H9 (cell line): ENCODE results near the gene LRP1-AS. TPM values are rescaled to one million over a fixed set of nuclear protein-coding genes. Genes with fewer than 3 reads are reported as not detected.
A peak's percentile ranks its signal among the peaks of the same experiment; 100 is the strongest.

Experiments used
- DNase-seq: peaks from one replicate; pipeline ENCODE4 v3.0.0-alpha.2; 2017
- H2AFZ ChIP-seq: one replicate; pipeline ENCODE4 v1.6.1; 2013; ENCODE audit warnings: mild to moderate bottlenecking, low read length, control low read depth, moderate library complexity
- H2AK5ac ChIP-seq: 2 replicates; pipeline ENCODE4 v1.6.1; 2013; ENCODE audit warnings: low read length, control low read depth, mixed read lengths; ENCODE audit not compliant: insufficient read length
- H2BK120ac ChIP-seq: one replicate; pipeline ENCODE4 v1.6.1; 2013; ENCODE audit warnings: low read depth, mild to moderate bottlenecking, low read length, control low read depth, inconsistent platforms; ENCODE audit not compliant: poor library complexity, severe bottlenecking
- H2BK12ac ChIP-seq: 2 replicates; pipeline ENCODE4 v1.6.1; 2013; ENCODE audit warnings: low read length, control low read depth, mixed read lengths, low read depth; ENCODE audit not compliant: insufficient read length
- H2BK15ac ChIP-seq: 2 replicates; pipeline ENCODE4 v1.6.1; 2013; ENCODE audit warnings: low read depth, low read length, control low read depth
- H2BK20ac ChIP-seq: one replicate; pipeline ENCODE4 v1.6.1; 2013; ENCODE audit warnings: low read depth, mild to moderate bottlenecking, low read length, control low read depth, inconsistent platforms; ENCODE audit not compliant: poor library complexity, severe bottlenecking
- H2BK5ac ChIP-seq: 2 replicates; pipeline ENCODE4 v1.6.1; 2013; ENCODE audit warnings: low read length, control low read depth, mixed read lengths; ENCODE audit not compliant: insufficient read length
- H3K14ac ChIP-seq: 2 replicates; pipeline ENCODE4 v1.6.1; 2013; ENCODE audit warnings: low read length, control low read depth; ENCODE audit not compliant: insufficient read depth
- H3K18ac ChIP-seq: 2 replicates; pipeline ENCODE4 v1.6.1; 2013; ENCODE audit warnings: low read depth, mild to moderate bottlenecking, mixed read lengths, low read length, control low read depth; ENCODE audit not compliant: insufficient read length
- H3K23ac ChIP-seq: 2 replicates; pipeline ENCODE4 v1.6.1; 2013; ENCODE audit warnings: low read length, control low read depth, mixed read lengths, low read depth; ENCODE audit not compliant: insufficient read length
- H3K23me2 ChIP-seq: 2 replicates; pipeline ENCODE4 v1.6.1; 2013; ENCODE audit warnings: low read depth, mild to moderate bottlenecking, mixed read lengths, low read length, control low read depth; ENCODE audit not compliant: insufficient read length, poor library complexity, severe bottlenecking
- H3K27ac ChIP-seq: 2 replicates; pipeline ENCODE4 v1.5.1; 2013; ENCODE audit warnings: low read length, control low read depth, mixed read lengths, low read depth; ENCODE audit not compliant: insufficient read length
- H3K27me3 ChIP-seq: 2 replicates; pipeline ENCODE4 v1.6.1; 2013; ENCODE audit warnings: low read length, control low read depth, inconsistent platforms; ENCODE audit not compliant: insufficient read depth
- H3K4ac ChIP-seq: 2 replicates; pipeline ENCODE4 v1.6.1; 2013; ENCODE audit warnings: low read depth, mild to moderate bottlenecking, control low read depth, inconsistent platforms, low read length, moderate library complexity
- H3K4me1 ChIP-seq: 2 replicates; pipeline ENCODE4 v1.6.1; 2013; ENCODE audit warnings: low read length, control low read depth, inconsistent platforms; ENCODE audit not compliant: insufficient read depth
- H3K4me2 ChIP-seq: 2 replicates; pipeline ENCODE4 v1.6.1; 2013; ENCODE audit warnings: low read length, control low read depth, mixed read lengths; ENCODE audit not compliant: insufficient read length, insufficient read depth
- H3K56ac ChIP-seq: 2 replicates; pipeline ENCODE4 v1.6.1; 2013; ENCODE audit warnings: low read depth, mild to moderate bottlenecking, mixed read lengths, low read length, control low read depth; ENCODE audit not compliant: insufficient read length
- H3K79me1 ChIP-seq: 2 replicates; pipeline ENCODE4 v1.6.1; 2013; ENCODE audit warnings: low read depth, mild to moderate bottlenecking, moderate library complexity, low read length, control low read depth, inconsistent platforms; ENCODE audit not compliant: insufficient read depth, poor library complexity, severe bottlenecking
- H3K79me2 ChIP-seq: 2 replicates; pipeline ENCODE4 v1.6.1; 2013; ENCODE audit warnings: low read length, control low read depth, inconsistent platforms; ENCODE audit not compliant: insufficient read depth
- H3K9ac ChIP-seq: 2 replicates; pipeline ENCODE4 v1.6.1; 2013; ENCODE audit warnings: low read length, control low read depth, mixed read lengths; ENCODE audit not compliant: insufficient read length; ENCODE audit errors: extremely low read depth
- H3K9me3 ChIP-seq: one replicate; pipeline ENCODE4 v1.6.1; 2013; ENCODE audit warnings: low read depth, low read length, inconsistent platforms; ENCODE audit not compliant: control insufficient read depth
- H3T11ph ChIP-seq: one replicate; pipeline ENCODE4 v1.6.1; 2013; ENCODE audit warnings: mild to moderate bottlenecking, low read length, control low read depth, inconsistent platforms
- H4K20me1 ChIP-seq: one replicate; pipeline ENCODE4 v1.6.1; 2013; ENCODE audit not compliant: control insufficient read depth, insufficient read length, insufficient read depth
- H4K5ac ChIP-seq: 2 replicates; pipeline ENCODE4 v1.6.1; 2013; ENCODE audit warnings: low read depth, mild to moderate bottlenecking, mixed read lengths, low read length, control low read depth; ENCODE audit not compliant: insufficient read length
- H4K8ac ChIP-seq: replicated peaks from 2 replicates; pipeline ENCODE4 v1.6.1; 2013; ENCODE audit warnings: low read length, control low read depth, mixed read lengths, low read depth; ENCODE audit not compliant: insufficient read length
- H4K91ac ChIP-seq: 2 replicates; pipeline ENCODE4 v1.6.1; 2013; ENCODE audit warnings: low read depth, mild to moderate bottlenecking, moderate library complexity, mixed read lengths, low read length, control low read depth; ENCODE audit not compliant: insufficient read length
- H3K27ac Mint-ChIP-seq, 3 experiments: 2 replicates in 2 of 3; 3 replicates in 1 of 3; pipeline ENCODE4 v1.8.0; 2020 to 2021; ENCODE audit warnings: mixed read lengths in 3 of 3, mild to moderate bottlenecking in 1 of 3, moderate library complexity in 1 of 3
- H3K27me3 Mint-ChIP-seq: 2 replicates; pipeline ENCODE4 v1.8.0; 2021; ENCODE audit warnings: low read depth, mild to moderate bottlenecking, moderate library complexity, mixed read lengths
- H3K36me3 Mint-ChIP-seq, 3 experiments: 2 replicates in 2 of 3; 3 replicates in 1 of 3; pipeline ENCODE4 v1.8.0; 2020 to 2021; ENCODE audit warnings: low read depth in 3 of 3, mixed read lengths in 3 of 3; ENCODE audit not compliant: insufficient read depth in 1 of 3
- H3K4me1 Mint-ChIP-seq, 2 experiments: 2 replicates each; pipeline ENCODE4 v1.8.0; 2020; ENCODE audit warnings: mixed read lengths in 2 of 2
- H3K4me3 Mint-ChIP-seq, 2 experiments: 2 replicates in 1 of 2; 3 replicates in 1 of 2; pipeline ENCODE4 v1.8.0; 2020 to 2021; ENCODE audit warnings: mild to moderate bottlenecking in 2 of 2, mixed read lengths in 2 of 2, moderate library complexity in 1 of 2
- H3K9me3 Mint-ChIP-seq, 2 experiments: 2 replicates in 1 of 2; 3 replicates in 1 of 2; pipeline ENCODE4 v1.8.0; 2020; ENCODE audit warnings: mild to moderate bottlenecking in 2 of 2, mixed read lengths in 2 of 2, moderate library complexity in 1 of 2
- WGBS: extraction: QIAGEN DNeasy Blood & Tissue Kit; methylation state at CpG from one replicate; pipeline ENCODE4 v1.1.7; 2013; ENCODE audit warnings: missing lambda C conversion rate, low lambda C conversion rate, mixed read lengths; ENCODE audit not compliant: insufficient read length; ENCODE audit errors: extremely low coverage; 5-methylcytosine and 5-hydroxymethylcytosine counted together
- total RNA-seq: library from RNA; stranded (reverse); gene quantifications from 2 replicates; pipeline ENCODE4 v1.2.1, GENCODE V29; 2021
- TF ChIP-seq, protein P1 (sequence below): fragments of 200-600 bp; sonication (generic); conservative IDR thresholded peaks from 3 replicates; pipeline ENCODE4 v1.8.0; 2021; ENCODE audit warnings: antibody characterized with exemption, mild to moderate bottlenecking

The LRP1-AS gene
- total RNA-seq, 1 experiment from 2014 or later, result not detected

DNA sequence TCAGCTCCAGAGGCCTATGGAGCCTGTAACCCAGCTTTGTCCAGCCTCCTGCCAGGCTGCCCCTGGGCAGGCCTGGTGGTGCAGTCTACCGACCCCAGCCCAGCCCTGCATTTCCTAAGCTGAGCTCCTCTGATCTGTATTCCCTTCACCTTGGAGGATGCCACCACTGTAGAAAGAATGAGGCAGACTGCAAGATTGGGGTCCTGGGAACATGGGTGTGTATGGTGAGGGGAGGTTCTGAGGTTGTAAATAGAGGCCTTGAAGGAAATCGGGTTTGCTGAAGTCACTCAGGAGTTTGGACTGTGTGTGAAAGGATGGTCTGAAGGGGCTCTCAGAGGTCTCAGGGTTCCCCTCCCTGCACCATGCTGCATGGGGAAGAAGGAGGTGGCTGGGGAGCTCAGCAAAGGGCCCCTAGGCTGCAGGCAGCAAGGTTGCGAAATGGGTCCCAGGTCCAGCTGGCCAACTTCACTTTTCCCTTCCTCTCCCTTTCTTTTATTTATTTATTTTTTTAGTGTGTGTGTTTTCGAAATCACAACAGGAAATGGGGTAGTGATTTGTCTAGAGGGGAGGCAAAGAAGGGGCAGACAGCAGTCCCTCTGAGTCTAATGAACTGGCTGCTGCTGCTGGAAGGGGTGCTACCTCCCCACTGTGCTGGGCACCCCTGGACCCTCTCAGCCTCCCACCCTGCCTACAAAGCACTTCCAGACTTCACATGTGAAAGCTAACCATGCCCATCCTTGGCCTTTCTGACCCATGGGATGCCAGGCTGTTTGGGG, 1.2 kb upstream of the LRP1-AS start:
- H3K9me3 Mint-ChIP-seq, result no peaks in the 10 kb centered on the region
- H3K27ac Mint-ChIP-seq, result peak overlapping the region in 2 of 3 experiments; percentile 33 to 46; a peak in 2 of 7 replicates
- H2BK120ac ChIP-seq, result no peak overlapping the region
- no peaks in the 10 kb centered on the region for H3K27me3 Mint-ChIP-seq
- no peak overlapping the region for H3K4ac ChIP-seq
- no peak overlapping the region for H3K14ac ChIP-seq
- H3K36me3 Mint-ChIP-seq, result peaks cover 30 to 87% (median 75%) of the 10 kb centered on the region in 3 experiments; a peak in 6 of 7 replicates
- H3K9ac ChIP-seq, result no peak overlapping the region
- H4K91ac ChIP-seq, result no peak overlapping the region
- TF ChIP-seq, protein P1, sequence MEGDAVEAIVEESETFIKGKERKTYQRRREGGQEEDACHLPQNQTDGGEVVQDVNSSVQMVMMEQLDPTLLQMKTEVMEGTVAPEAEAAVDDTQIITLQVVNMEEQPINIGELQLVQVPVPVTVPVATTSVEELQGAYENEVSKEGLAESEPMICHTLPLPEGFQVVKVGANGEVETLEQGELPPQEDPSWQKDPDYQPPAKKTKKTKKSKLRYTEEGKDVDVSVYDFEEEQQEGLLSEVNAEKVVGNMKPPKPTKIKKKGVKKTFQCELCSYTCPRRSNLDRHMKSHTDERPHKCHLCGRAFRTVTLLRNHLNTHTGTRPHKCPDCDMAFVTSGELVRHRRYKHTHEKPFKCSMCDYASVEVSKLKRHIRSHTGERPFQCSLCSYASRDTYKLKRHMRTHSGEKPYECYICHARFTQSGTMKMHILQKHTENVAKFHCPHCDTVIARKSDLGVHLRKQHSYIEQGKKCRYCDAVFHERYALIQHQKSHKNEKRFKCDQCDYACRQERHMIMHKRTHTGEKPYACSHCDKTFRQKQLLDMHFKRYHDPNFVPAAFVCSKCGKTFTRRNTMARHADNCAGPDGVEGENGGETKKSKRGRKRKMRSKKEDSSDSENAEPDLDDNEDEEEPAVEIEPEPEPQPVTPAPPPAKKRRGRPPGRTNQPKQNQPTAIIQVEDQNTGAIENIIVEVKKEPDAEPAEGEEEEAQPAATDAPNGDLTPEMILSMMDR, result no peak
- no peaks in the 10 kb centered on the region for H3K27me3 ChIP-seq
- H3K79me2 ChIP-seq, result no peaks in the 10 kb centered on the region
- no peaks in the 10 kb centered on the region for H3K23me2 ChIP-seq
- no peak overlapping the region for H4K8ac ChIP-seq
- peaks cover 32 to 52% of the 10 kb centered on the region in 2 experiments for H3K4me1 Mint-ChIP-seq
- no peaks in the 10 kb centered on the region for H3K9me3 ChIP-seq
- H3K4me2 ChIP-seq, result no peak overlapping the region
- no peak overlapping the region for H2AK5ac ChIP-seq
- WGBS, result no CpG with 5 or more reads among the region's 4 CpGs
- H4K20me1 ChIP-seq, result no peaks in the 10 kb centered on the region
- no peak overlapping the region for H4K5ac ChIP-seq
- H2BK12ac ChIP-seq, result no peak overlapping the region
- H3K27ac ChIP-seq, result no peak overlapping the region
- H3T11ph ChIP-seq, result no peak overlapping the region
- no peak overlapping the region for H2BK15ac ChIP-seq
- H3K4me3 Mint-ChIP-seq, result no peak overlapping the region
- no peak overlapping the region for H2BK20ac ChIP-seq
- no peak for DNase-seq
- H3K79me1 ChIP-seq, result no peaks in the 10 kb centered on the region
- H3K4me1 ChIP-seq, result no peaks in the 10 kb centered on the region
- no peak overlapping the region for H2AFZ ChIP-seq
- no peak overlapping the region for H3K18ac ChIP-seq
- no peak overlapping the region for H3K56ac ChIP-seq
- no peak overlapping the region for H2BK5ac ChIP-seq
- no peak overlapping the region for H3K23ac ChIP-seq
